Measurements from ENCODE around the gene BAMBI.
A peak's percentile ranks its signal among the peaks of the same experiment; 100 is the strongest.

GRCh38 chr10:28679581-28680357, 2.4 kb downstream of the BAMBI start:
- TF ChIP-seq CTCF (IDR thresholded peaks at IDR 0.05) (peak in 1 of 7 experiments; percentile 13), POLR2AphosphoS5 (IDR thresholded peaks at IDR 0.05) (no peak), POLR2A (IDR thresholded peaks at IDR 0.05) (no peak), EP300 (IDR thresholded peaks at IDR 0.05) (no peak)
